GM04504 (cell line): ENCODE results near the gene LTBP4.
"Not testable (repeated sequence)": the region's sequence is repeated elsewhere in the genome, so short reads cannot be mapped to it uniquely, and the experiment has no call there.

Experiments used
- DNase-seq: peaks from one replicate; pipeline ENCODE4 v3.0.0-alpha.2; 2012; ENCODE audit warnings: low read depth

LTBP4 gene

DNA sequence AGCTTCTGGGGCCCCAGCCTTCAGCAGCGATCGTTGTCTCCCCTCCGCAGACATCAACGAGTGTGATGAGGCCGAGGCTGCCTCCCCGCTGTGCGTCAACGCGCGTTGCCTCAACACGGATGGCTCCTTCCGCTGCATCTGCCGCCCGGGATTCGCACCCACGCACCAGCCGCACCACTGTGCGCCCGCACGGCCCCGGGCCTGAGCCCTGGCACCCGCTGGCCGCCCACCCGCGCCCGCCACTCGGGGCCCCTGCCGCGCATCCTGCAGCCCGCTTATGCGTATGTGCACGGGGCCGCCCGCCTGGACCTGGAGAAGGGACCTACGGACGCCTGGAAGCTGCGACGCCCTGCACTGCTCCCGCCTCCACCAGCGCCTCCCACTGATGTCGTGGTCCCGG, 28.2 kb downstream of the LTBP4 start:
- no peak for DNase-seq

DNA sequence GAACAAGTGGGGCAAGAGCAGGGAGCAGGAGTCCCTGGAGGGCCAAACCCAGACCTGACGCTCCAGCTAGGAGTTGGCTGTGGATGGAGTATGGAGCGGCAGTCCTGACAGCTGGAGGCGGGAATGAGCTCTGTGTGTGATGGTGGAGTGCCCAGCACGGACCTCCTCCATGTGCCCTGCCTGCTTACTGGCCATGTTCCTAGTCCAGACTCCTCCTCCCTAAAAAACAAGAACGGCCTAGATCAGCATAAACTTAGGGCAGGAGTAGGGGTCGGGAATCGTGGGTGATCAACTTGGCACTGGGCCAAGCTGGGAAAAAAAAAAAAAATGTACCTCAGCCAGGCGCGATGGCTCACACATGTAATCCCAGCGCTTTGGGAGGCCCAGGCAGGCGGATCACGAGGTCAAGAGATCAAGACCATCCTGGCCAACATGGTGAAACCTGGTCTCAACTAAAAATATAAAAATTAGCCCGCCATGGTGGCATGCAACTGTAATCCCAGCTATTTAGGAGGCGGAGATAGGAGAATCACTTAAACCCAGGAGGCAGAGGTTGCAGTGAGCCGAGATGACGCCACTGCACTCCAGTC, 29.5 kb downstream of the LTBP4 start:
- no peak for DNase-seq

GRCh38 chr19:40632311-40633036, 31.3 kb downstream of the LTBP4 start:
- no peak for DNase-seq

DNA sequence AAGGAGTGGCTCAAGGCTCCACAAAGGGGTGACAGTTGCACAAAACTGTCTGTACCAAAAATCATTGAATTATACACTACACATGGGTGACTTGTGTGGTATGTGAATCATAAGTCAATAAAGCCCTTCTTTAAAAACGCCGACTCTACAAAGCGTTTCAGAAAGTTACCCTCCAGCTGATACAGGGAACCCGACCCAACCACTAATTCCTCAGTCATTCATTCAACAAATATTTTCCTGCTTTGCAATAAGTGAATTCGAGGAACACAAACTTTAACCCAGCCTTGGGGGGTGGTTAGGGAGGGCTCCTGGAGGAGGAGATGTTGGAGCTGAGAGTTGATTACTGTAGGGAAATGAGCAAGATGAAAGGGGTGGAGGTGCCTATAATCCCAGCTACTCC, 32.0 kb downstream of the LTBP4 start:
- DNase-seq = no peak

GRCh38 chr19:40638327-40638726, 37.2 kb downstream of the LTBP4 start:
- no peak for DNase-seq

DNA sequence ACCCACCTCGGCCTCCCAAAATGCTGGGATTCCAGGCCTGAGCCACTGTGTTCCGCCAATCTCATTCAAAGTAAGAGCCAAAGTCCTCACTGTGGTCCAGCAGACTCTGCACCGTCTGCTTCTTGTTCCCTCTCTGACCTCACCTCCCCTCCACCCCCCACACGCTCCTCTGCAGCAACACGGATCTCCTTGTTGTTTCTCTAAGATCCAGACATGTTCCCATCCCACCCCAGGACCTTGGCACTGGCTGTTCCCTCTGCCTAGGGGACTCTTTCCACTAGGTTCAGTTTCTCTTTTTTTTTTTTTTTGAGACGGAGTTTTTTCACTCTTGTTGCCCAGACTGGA, 38.4 kb downstream of the LTBP4 start:
- DNase-seq = no peak

- DNase-seq = no peak
Observed at GRCh38 chr19:40640744-40641143, 39.6 kb downstream of the LTBP4 start.

DNA sequence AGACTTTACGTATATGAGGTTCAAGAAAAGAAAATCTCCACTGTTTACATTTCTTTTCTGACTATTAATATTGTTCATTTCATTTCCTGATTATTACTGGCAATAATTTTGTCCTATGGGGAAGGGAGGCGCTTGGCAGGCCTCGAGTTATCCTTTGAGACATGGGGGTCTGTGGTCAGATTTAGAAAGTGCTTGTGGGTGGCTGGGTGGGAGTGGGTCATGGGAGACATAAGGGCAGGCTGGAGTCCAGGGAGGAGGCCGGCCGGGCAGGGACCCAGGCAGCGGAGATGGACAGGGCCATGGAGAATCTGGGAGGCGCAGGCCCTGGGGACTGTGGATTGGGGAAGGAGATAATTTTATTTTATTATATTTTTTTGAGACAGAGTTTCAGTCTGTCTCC, 40.1 kb downstream of the LTBP4 start:
- DNase-seq = no peak

GRCh38 chr19:40642051-40642706, 41.0 kb downstream of the LTBP4 start:
- no peak for DNase-seq

DNA sequence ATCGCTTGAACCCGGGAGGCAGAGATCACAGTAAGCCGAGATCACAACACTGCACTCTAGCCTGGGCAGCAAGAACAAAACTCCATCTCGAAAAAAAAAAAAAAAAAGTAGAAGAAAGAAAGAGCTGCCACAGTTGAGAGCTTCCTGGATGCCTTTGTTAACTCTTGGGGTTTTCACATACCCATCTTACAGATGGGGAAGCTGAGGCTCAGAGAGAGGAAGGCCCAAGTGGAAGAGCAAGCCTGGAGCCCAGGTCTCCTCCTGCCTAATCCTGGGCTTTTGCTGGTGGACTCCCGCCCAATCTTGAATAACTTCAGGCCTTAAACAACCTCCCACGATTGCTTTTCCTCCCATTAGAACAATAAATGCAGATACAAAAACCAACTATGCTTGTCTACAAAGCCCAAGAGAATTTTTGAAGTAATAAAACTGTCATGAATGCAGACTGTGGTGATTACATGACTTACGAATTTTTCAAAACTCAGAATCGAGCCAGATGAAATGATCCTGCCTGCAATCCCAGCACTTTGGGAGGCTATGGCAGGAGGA, 41.7 kb downstream of the LTBP4 start:
- DNase-seq = no peak

DNA sequence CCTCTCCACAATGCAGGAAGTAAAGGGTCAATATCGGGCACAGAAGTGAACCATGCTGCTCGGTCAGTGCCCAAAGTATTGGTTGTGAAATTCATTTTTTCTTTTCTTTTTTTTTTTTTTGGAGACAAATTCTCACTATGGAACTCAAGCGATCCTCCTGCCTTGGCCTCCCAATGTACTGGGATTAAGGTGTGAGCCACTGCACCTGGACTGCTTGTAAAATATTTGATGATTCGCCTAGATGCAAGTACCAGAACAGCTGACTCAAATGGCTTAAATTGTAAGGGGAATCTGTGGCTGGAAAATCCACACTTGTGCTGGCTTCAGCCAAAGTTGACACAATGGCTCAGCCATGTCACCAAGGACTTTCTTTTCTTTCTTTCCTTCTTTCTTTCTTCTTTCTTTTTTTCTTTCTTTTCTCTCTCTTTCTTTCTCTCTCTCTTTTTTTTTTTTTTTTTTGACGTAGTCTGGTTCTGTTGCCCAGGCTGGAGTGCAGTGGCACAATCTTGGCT, 45.6 kb downstream of the LTBP4 start:
- no peak for DNase-seq

DNA sequence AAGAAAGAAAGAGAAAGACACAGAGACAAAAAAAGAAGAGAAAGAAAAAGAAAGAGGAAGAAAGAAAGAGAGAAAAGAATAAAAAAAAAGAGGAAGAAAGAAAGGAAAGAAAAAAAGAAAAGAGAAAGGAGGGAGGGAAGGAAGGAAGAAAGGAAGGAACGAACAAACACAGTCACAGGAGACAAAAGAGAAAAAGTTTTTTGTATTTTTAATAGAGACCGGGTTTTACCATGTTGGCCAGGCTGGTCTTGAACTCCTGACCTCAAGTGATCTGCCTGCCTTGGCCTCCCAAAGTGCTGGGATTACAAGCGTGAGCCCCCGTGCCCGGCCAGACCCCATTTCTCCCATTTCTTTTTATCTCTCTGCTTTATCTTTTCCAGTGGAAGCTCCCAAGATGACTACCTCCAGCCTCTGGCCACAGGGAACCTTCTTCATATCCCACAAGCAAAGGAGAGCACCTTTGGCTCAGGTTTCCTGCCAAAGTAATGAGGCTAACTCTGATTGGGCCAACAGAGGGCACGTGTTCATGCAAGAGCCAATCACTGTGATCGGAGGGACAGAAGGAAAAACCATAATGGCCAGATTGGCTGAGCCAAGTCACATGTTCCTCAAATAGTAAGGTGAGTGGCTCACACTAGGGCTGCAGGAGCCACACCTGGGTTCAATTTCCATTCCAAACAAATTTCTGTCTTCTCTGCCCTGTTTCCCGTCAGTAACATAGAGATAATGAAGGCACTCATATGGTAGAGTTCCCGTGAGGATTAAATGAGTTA, 48.9 kb downstream of the LTBP4 start:
- DNase-seq = not testable (repeated sequence)

DNA sequence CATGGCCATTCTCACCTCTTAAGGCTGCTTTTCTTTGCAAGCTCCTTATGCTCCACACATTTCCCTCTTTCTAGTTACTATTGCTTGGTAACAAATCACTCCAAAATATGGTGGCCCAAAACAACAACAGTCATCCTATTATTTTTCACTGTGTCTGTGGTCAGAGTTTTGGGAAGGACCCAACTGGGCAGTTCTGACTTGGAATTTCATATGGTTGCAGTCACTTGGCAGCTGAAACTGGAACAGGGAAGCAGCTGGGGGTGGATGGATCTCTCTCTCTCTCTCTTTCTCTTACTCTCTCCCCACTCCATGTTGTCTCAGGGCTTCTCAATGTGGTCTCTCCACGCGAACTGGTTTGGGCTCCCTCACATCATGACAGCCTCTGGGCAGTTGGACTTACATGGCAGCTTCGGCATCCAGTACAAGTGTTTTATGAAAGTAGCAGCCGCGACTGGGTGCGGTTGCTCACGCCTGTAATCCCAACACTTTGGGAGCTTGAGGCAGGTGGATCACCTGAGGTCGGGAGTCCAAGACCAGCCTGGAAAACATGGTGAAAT, 49.7 kb downstream of the LTBP4 start:
- peak; percentile 88 for DNase-seq

GRCh38 chr19:40652303-40652702, 51.1 kb downstream of the LTBP4 start:
- not testable (repeated sequence) for DNase-seq

DNA sequence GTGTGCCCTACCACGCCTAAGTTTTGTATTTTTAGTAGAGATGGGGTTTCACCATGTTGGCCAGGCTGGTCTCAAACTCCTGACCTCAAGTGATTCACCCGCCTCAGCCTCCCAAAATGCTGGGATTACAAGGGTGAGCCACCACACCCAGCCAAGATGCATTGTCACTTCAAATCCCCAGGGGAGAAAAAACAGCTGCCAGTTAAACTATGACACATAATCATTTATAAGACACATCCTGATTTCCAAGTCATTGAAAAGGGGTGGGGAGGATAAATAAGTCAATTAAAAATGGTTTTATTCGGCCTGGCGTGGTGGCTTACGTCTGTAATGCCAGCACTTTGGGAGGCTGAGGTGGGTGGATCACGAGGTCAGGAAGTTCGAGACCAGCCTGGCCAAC, 54.5 kb downstream of the LTBP4 start:
- not testable (repeated sequence) for DNase-seq

DNA sequence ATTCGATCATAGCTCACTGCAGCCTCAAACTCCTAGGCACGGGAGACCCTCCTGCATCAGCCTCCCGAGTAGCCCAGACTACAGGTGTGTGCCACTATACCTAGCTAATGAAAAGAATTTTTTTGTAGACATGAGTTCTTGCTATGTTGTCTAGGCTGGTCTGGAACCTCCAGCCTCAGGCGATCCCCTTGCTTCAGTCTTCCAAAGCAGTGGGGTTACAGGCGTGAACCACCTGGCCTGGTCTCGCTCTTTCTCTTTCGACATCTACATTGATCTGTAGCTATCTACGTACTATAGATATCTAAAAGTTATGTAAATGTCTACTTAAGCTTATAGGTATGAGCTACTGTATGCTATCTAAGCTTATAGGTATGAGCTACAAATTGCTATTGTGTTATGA, 56.9 kb downstream of the LTBP4 start:
- no peak for DNase-seq

GRCh38 chr19:40659116-40659515, 57.9 kb downstream of the LTBP4 start:
- no peak for DNase-seq

DNA sequence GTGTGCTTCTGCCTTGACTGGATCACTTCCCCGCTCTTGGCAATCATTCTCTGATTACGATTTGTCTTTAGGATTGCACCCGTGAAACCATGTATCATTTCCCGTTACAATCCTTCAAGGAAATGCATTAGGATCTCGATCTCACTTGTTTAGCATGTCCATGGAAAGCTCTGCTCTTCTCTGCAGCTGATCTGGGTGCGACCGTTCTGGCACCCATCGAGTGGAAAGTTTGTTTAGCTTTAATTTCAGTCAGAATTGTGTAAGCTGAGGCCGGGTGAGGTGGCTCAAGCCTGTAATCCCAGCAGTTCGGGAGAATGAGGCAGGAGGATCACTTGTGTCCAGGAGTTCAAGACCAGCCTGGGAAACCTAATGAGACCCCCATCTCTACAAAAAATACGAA, 58.4 kb downstream of the LTBP4 start:
- no peak for DNase-seq

DNA sequence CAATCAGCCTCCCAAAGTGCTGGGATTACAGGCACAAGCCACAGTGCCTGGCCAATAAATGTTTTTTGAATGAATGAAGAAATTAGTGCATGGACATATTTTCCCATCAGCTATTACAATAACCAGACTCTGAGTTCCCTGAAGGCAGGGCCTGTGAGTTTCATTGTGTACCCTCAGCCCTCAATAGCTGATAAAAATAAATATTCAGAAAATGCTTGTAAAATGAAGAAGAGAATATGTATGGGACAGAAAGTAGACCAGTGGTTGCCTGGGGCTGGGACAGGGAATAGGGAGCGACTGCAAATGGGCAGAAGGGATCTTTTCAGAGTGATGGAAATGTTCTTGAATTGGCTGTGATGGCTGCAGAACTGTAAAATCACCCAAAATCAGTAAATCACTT, 60.4 kb downstream of the LTBP4 start:
- no peak for DNase-seq

GRCh38 chr19:40662925-40663694, 61.9 kb downstream of the LTBP4 start:
- DNase-seq = peak; percentile 50
